NCI-H1105 (cell line): Measurements from ENCODE around the gene SLC12A4.
"Not testable (repeated sequence)": the region's sequence is repeated elsewhere in the genome, so short reads cannot be mapped to it uniquely, and the experiment has no call there.

Source experiments
- DNase-seq: peaks from one replicate; lab custom pipeline; 2025; lab: John Stamatoyannopoulos, UW

Gene SLC12A4

DNA sequence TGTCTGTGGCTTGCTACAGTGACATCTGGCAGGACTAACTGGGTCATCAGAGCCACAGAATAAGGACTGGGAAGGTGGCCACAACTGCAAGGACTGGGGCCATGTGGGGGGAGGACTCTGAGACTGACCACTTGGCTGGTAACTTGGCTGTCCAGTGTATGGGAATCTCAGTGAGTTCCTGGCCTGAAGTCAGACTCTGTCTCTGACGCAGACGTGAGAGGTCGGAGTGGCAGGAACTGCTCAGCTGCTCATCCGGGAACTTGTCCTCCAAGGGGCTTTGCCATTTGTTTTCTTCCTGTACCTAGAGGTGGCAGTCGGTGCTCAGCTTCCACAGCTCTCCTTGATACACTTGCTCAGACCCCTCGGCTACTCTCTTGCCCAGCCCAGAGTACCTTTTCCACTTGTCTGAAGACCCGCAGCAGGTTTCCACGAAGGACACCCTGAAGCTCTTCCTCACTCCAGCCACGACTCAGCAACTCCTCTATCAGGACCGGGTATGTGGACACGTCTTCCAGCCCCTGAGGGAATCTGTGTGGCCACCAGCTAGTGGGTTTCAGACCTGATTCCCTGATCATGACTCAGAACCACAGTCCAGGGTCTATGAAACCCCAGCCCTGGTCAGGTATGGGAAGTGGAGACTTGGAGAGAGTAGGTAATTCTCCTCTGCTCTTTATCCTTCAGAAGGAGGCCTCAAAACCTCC lies 19.2 kb upstream of the SLC12A4 start:
- no peak for DNase-seq

DNA sequence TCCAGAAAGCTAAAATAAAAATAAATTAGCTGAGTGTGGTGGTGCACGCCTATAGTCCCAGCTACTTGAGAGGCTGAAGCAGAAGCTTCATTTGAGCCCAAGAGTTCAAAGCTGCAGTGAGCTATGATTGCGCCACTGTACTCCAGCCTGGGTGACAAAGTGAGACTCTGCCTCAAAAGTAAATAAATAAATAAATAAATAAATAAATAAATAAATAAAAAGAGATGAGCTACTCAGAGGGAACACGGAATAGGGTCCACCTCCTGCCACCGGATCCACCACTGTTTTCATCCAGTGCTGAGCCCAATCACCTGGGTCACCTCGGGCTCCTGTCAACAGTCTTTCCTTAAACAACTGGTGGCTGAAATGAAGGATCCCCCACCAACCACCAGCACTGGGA lies 18.5 kb upstream of the SLC12A4 start:
- DNase-seq: no peak

DNA sequence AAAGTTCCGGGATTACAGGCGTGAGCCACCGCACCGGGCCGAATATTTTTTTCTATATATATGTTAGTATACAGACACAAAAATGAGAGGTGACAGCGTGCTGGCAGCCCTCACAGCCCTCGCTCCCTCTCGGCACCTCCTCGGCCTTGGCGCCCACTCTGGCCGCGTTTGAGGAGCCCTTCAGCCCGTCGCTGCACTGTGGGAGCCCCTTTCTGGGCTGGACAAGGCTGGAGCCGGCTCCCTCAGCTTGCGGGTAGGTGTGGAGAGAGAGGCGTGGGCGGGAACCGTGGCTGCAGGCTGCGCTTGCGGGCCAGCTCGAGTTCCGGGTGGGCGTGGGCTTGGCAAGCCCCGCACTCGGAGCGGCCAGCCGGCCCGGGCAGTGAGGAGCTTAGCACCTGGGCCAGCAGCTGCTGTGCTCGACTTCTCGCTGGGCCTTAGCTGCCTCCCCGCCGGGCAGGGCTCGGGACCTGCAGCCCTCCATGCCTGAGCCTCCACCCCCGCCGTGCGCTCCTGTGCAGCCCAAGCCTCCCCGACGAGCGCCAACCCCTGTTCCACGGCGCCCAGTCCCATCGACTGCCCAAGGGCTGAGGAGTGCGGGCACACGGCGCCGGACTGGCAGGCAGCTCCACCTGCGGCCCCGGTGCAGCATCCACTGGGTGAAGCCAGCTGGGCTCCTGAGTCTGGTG lies 13.7 kb upstream of the SLC12A4 start:
- no peak for DNase-seq

- DNase-seq: no peak
These were observed 11.7 kb upstream of the SLC12A4 start, which contains the start of gene DPEP3 for GRCh38 chr16:67979955-67980678. Gene DPEP3 (minus strand): TSS chr16:67980499. CDS start chr16:67980380, 119 bp downstream.

- no peak for DNase-seq
These were observed 9.2 kb upstream of the SLC12A4 start for GRCh38 chr16:67977469-67978227.

DNA sequence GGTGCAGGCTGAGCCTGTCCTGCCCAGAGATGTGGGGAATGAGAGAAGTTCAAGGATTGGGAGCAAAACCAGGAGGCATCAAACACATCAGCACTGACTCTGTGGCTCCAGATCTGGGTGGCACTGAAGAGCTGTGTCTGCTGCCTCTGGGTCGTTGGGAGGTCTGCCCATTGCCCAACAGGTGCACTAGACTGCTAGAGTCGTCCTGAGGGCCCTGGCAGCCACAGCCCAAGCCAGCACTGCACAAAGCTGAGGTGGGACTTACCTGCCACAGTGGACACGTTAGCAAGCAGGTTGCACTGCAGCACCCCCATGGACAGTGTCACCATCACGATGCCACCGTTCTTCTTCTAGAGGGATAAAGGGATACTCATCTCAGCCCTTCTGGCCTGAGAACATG lies 8.6 kb upstream of the SLC12A4 start:
- DNase-seq: no peak

DNA sequence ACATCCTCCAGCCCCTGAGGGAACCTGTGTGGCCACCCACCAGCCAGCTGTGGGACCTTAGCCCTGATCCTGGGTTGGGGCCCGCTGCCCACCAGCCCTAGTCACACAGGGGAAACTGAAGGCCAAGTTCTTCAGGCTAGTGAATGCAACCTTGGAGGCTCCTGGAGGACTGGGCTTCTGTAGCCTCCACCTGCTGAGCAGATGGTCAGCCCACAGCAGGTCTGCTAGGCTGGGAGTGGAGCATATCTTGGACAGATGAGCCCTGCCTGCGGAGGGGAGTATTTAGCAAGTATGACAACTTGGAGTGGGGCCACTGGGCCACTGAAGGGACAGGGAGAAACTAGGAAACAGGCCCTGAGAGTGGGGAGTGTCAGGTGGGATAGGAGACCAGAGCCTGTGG lies 7.8 kb upstream of the SLC12A4 start:
- no peak for DNase-seq

GRCh38 chr16:67975321-67976105 lies 7.1 kb upstream of the SLC12A4 start:
- DNase-seq: no peak

DNA sequence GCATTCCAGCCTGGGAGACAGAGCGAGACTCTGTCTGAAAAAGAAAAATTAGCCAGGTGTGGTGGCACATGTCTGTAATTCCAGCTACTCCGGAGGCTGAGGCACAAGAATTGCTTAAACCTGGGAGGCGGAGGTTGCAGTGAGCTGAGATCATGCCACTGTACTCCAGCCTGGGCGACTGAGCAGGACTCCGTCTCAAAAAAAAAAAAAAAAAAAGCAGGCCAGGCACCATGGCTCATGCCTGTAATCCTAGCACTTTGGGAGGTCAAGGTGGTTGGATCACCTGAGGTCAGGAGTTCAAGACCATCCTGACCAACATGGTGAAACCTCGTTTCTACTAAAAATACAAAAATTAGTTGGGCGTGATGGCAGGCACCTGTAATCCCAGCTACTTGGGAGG lies 3.8 kb upstream of the SLC12A4 start:
- not testable (repeated sequence) for DNase-seq

DNA sequence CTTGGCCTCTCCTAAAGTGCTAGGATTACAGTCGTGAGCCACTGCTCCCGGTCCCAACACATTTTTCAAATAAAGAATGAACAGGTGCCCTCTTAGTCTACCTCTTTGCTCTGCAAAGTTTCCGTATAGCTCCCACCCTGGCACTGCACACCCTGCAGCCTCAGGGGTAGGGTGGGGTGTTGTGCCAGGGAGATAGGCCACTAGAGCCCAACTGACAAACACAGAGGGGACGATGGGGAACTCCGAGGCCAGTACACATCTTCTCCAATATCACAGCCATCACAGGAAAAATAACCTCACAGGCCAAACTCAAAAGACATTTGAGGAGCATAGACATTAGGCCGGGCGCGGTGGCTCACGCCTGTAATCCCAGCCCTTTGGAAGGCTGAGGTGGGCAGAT lies 2.7 kb upstream of the SLC12A4 start:
- no peak for DNase-seq

- no peak for DNase-seq
These were observed 1.0 kb upstream of the SLC12A4 start for GRCh38 chr16:67969254-67970039.

- DNase-seq: no peak
These were observed 458 bp downstream of the SLC12A4 start for GRCh38 chr16:67967958-67968399.

DNA sequence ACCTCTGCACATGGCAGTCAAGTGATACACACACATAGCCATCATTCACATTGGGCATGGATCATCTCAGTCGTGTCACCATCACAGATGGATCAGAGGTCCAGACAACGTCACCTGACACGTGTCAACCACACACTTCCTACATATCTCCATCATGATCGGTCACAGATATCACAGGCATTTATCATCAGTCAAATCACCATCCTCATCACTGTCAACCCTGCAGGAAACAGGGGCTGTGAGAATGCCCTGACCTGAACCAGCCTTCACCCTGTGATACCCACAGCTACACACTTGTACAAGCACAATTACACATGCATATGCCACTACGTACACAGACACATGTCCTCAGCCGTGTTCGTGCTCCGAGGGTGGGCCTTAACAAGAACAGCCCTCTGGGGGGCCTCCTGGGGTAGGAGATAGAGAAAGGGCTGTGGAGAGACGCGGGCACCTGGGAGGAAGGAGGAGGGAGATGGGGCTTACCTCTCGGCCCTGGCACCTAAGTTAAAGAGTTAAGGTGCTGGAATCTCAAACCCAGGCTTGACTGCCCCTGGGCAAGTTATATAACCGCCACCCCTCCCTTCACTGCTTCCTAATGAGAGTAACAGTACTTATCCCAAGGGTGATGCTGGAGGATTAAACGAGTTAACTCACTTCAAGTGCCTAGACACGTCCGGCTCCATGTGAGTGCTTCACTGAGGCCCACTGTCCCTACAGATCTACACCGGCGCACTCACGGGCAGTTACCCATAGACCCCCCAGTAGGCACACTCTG lies 1.1 kb downstream of the SLC12A4 start:
- DNase-seq: no peak

GRCh38 chr16:67966549-67967182 lies 1.8 kb downstream of the SLC12A4 start:
- DNase-seq: no peak

DNA sequence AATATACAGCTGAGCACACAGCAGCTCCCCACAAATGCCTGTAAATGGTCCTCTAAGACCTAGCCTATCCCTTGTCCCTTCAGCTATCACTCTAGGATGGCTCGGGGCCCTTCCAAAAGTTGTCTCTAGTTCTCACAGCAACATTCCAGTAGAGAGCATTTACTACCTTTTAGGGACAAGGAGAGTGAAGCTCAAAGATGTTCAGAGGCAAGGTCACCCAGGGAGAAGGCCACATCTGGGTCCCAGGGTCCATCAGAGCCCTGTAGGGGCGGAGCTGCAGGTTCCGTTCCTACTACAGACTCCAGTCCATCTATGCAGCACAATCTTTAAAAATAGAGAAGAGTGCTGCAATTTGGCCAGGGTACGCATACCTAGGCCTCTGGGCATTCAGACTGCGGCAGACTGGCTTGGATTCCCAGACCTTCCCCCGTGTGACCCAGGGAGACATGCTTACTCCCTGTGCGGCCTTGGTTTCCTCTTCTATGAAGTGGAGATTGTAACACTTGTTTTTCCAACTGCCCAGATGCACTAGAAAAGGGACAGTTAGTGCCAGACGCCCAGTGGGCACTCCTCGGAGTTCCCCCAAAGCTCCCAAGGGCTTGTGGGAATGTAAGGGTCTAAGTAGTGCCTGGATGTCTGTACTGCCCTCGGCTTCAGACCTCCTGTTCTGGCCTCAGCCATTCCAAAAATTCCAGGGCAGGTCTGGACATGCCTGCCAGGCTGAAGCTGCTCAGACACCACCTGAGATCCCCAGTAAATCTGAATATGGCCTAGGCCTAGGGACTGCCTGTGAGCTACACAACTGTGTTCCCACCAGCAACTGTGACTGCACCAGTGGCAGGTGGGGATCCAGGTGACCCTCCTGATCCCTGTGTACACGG lies 2.5 kb downstream of the SLC12A4 start:
- DNase-seq: no peak

- DNase-seq: no peak
These were observed 3.8 kb downstream of the SLC12A4 start for GRCh38 chr16:67964477-67965131.

GRCh38 chr16:67963662-67964321 lies 4.6 kb downstream of the SLC12A4 start:
- no peak for DNase-seq
